ENCODE measurements around the gene ARL16. TPM values are rescaled to one million over a fixed set of nuclear protein-coding genes. Genes with fewer than 3 reads are reported as not detected.

ARL16 gene
- total RNA-seq, 1 experiment from 2014 or later: 41.7 TPM

DNA sequence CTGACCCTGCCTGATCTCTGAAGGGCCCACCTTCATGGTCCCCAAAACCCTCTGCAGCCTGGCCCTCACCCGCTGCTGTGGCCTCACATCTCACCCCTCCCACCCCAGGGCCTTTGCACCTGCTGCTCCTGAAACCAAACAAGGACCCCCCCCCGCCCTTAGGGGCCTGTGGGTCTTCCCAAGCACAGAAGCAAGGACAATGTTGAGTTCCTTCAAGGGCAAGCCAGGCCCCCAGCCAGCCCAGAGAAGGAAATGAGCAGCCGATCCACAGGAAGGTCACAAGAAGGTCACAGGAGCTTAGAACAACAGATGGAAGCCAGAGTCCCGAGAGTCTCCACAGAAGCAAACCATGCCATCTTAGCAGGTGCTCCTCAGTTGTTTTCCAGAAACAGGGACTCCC lies 26.8 kb downstream of the ARL16 start:
- POLR2A ChIA-PET (ENCODE audit: unreplicated experiment): no interaction called here
- Histone ChIP-seq H3K79me2 (ENCODE audit: low read depth) (no peaks in the 10 kb centered on the region), H3F3A (ENCODE audit: insufficient read depth, low read depth) (peaks cover 20% of the 10 kb centered on the region), H3K4me3 (no peak overlapping the region), H3K4me2 (no peak overlapping the region), H3K9me3 (ENCODE audit: insufficient read depth, low read depth) (no peaks in the 10 kb centered on the region), H3K4me1 (replicated peaks; ENCODE audit: insufficient read depth) (peaks cover 21% of the 10 kb centered on the region), H3K27me3 (ENCODE audit: insufficient read depth, low read depth) (no peaks in the 10 kb centered on the region), H3K36me3 (ENCODE audit: low read depth) (no peaks in the 10 kb centered on the region), H2AFZ (no peak overlapping the region), H4K20me1 (ENCODE audit: insufficient read depth) (no peaks in the 10 kb centered on the region), H3K9me2 (ENCODE audit: insufficient read depth) (no peaks in the 10 kb centered on the region), H3K27ac (no peak overlapping the region)
- DNase-seq: no peak
- CTCF ChIA-PET: no interaction called here
- BruUV-seq (replicated peaks): no TSS peak
- TF ChIP-seq, protein P1, sequence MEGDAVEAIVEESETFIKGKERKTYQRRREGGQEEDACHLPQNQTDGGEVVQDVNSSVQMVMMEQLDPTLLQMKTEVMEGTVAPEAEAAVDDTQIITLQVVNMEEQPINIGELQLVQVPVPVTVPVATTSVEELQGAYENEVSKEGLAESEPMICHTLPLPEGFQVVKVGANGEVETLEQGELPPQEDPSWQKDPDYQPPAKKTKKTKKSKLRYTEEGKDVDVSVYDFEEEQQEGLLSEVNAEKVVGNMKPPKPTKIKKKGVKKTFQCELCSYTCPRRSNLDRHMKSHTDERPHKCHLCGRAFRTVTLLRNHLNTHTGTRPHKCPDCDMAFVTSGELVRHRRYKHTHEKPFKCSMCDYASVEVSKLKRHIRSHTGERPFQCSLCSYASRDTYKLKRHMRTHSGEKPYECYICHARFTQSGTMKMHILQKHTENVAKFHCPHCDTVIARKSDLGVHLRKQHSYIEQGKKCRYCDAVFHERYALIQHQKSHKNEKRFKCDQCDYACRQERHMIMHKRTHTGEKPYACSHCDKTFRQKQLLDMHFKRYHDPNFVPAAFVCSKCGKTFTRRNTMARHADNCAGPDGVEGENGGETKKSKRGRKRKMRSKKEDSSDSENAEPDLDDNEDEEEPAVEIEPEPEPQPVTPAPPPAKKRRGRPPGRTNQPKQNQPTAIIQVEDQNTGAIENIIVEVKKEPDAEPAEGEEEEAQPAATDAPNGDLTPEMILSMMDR (conservative IDR thresholded peaks at IDR 0.05): no peak
- no peak for TF ChIP-seq EZH2 (IDR thresholded peaks at IDR 0.05; ENCODE audit: low read depth)
- intact Hi-C loops (cut with micrococcal nuclease; ENCODE audit: unreplicated experiment): no loop called here

DNA sequence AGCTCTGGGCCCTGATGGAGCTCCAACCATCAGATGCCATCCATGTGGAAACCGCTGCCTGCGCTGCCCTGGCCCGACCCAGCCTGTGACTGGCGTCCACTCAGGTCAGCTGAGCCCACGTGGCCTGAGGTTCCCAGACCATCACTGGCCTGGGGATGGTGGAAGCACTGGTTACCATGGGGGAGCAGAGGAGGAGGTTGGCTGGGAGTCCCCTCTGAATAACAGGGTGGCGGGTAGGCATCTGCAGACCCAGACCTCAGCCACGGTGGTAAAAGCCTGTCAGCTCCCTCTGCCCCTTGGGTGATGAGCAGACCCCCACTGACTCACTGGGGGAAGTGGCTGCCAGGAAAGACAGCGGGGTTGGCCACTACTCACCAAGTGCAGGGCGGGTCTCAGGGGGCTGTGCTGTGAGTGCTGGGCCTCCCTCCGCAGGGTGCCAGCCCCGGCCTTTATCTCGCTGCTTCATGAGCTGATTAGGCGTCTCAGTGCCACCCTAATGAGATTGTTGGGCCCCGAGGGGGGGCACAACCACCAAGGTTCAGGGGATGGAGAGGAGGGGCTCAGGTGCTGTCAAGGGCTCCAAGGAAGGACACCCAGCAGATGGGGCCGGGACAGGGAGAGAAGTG lies 27.4 kb downstream of the ARL16 start, which contains the start of gene PDE6G:
Gene PDE6G, minus strand, starts transcription at position 425 of the 626 bp plus-strand sequence. CDS start 3,237 bp downstream, outside the sequence.
- ChIA-PET CTCF (no interaction called here), POLR2A (ENCODE audit: unreplicated experiment) (no interaction called here)
- intact Hi-C loops (cut with micrococcal nuclease; ENCODE audit: unreplicated experiment): no loop called here
- no peaks in the 10 kb centered on the region for H4K20me1 ChIP-seq (ENCODE audit: insufficient read depth)
- no peak for DNase-seq
- no peak within 1 kb of the TSS for H3K4me2 ChIP-seq
- TF ChIP-seq EZH2 (IDR thresholded peaks at IDR 0.05; ENCODE audit: low read depth): no peak
- TF ChIP-seq, protein P1 (conservative IDR thresholded peaks at IDR 0.05): no peak
- peaks cover 20% of the 10 kb centered on the region for H3F3A ChIP-seq (ENCODE audit: insufficient read depth, low read depth)
- H3K79me2 ChIP-seq (ENCODE audit: low read depth): no peaks in the 10 kb centered on the region
- H3K27ac ChIP-seq: no peak within 1 kb of the TSS
- H3K4me1 ChIP-seq (replicated peaks; ENCODE audit: insufficient read depth): peaks cover 21% of the 10 kb centered on the region
- no peaks in the 10 kb centered on the region for H3K9me2 ChIP-seq (ENCODE audit: insufficient read depth)
- H3K9me3 ChIP-seq (ENCODE audit: insufficient read depth, low read depth): no peaks in the 10 kb centered on the region
- H3K27me3 ChIP-seq (ENCODE audit: insufficient read depth, low read depth): no peaks in the 10 kb centered on the region
- BruUV-seq (replicated peaks): no TSS peak
- H3K36me3 ChIP-seq (ENCODE audit: low read depth): no peaks in the 10 kb centered on the region
- H3K4me3 ChIP-seq: no peak within 1 kb of the TSS
- H2AFZ ChIP-seq: no peak within 1 kb of the TSS

DNA sequence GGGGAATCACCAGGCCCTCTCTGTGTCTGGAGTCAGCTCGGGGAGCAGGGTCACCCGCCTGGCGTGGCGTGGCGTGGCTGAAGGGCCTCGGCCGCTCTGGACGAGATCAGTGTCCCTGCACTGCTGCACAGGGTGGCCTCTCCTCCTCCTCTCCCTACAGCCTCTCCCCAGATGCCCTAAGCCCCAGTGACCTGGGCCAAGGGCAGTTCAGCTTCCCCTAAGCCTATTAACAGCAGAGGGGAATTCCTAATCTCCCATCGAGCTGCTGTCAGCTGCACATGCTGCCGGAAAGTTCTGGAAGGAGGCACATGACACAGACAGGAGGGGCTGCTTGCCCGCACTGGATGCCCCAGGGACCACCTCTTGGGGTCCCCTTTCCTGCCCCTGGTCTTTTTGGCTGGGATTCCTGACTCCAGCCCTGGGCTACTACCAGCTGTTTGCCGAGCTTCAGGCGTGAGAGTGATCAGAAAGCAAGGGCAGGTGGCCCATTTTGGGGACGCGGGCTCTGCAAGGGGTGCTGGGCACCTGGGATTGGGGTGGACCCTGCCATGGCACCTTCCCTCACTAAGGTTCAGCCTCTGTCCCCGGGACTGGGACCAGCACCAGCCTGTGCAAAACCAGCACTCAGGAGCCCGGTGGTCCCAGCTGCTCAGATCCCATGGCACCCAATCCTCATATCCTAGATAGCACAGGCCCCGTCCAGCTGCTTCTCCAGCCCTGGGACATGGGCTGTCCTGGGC lies 28.0 kb downstream of the ARL16 start:
- Histone ChIP-seq H3K9me2 (ENCODE audit: insufficient read depth) (no peaks in the 10 kb centered on the region), H3K36me3 (ENCODE audit: low read depth) (no peaks in the 10 kb centered on the region), H3K4me3 (no peak overlapping the region), H4K20me1 (ENCODE audit: insufficient read depth) (no peaks in the 10 kb centered on the region), H3K79me2 (ENCODE audit: low read depth) (no peaks in the 10 kb centered on the region), H2AFZ (no peak overlapping the region), H3K27ac (no peak overlapping the region), H3F3A (ENCODE audit: insufficient read depth, low read depth) (peaks cover 18% of the 10 kb centered on the region), H3K4me1 (replicated peaks; ENCODE audit: insufficient read depth) (peaks cover 19% of the 10 kb centered on the region), H3K27me3 (ENCODE audit: insufficient read depth, low read depth) (no peaks in the 10 kb centered on the region), H3K4me2 (no peak overlapping the region), H3K9me3 (ENCODE audit: insufficient read depth, low read depth) (no peaks in the 10 kb centered on the region)
- DNase-seq: no peak
- TF ChIP-seq EZH2 (IDR thresholded peaks at IDR 0.05; ENCODE audit: low read depth): no peak
- TF ChIP-seq, protein P1 (conservative IDR thresholded peaks at IDR 0.05): no peak
- ChIA-PET CTCF (no interaction called here), POLR2A (ENCODE audit: unreplicated experiment) (no interaction called here)
- BruUV-seq (replicated peaks): no TSS peak
- intact Hi-C loops (cut with micrococcal nuclease; ENCODE audit: unreplicated experiment): no loop called here
